Aorta (tissue), 5 donors: ENCODE results near the gene ABCA3. TPM values are rescaled to one million over a fixed set of nuclear protein-coding genes. Genes with fewer than 3 reads are reported as not detected.
A peak's percentile ranks its signal among the peaks of the same experiment; 100 is the strongest.

Experiments
- ATAC-seq: fragments of 200-7000 bp; cut with Tn5 transposase; one replicate; pipeline ENCODE4 v1.9.1; 2022; ENCODE audit warnings: moderate library complexity; ENCODE audit not compliant: low FRiP score
- DNase-seq, 2 donors: peaks; one replicate each; pipeline ENCODE4 v3.0.0-alpha.2; 2020
- H3K27ac ChIP-seq, 2 donors: one replicate each; pipeline ENCODE4 v1.5.1; 2013; ENCODE audit warnings: low read length in 2 of 2, mild to moderate bottlenecking in 2 of 2, moderate library complexity in 2 of 2, control low read depth in 1 of 2, inconsistent platforms in 1 of 2, low read depth in 1 of 2
- H3K27me3 ChIP-seq, 2 donors: one replicate each; pipeline ENCODE4 v1.6.1; 2013; ENCODE audit warnings: control low read depth in 1 of 2, low read length in 1 of 2, mild to moderate bottlenecking in 1 of 2, moderate library complexity in 1 of 2; ENCODE audit not compliant: insufficient read depth in 2 of 2, control insufficient read depth in 1 of 2
- H3K36me3 ChIP-seq, 2 donors: one replicate each; pipeline ENCODE4 v1.6.1; 2013; ENCODE audit warnings: control low read depth in 1 of 2, low read length in 1 of 2, mild to moderate bottlenecking in 1 of 2; ENCODE audit not compliant: insufficient read depth in 2 of 2, control insufficient read depth in 1 of 2
- H3K4me1 ChIP-seq, 2 donors: one replicate each; pipeline ENCODE4 v1.6.1; 2013; ENCODE audit warnings: low read length in 2 of 2, control low read depth in 1 of 2, mild to moderate bottlenecking in 1 of 2, moderate library complexity in 1 of 2; ENCODE audit not compliant: insufficient read depth in 2 of 2, control insufficient read depth in 1 of 2
- H3K4me3 ChIP-seq, 2 donors: one replicate each; pipeline ENCODE4 v1.5.1; 2013; ENCODE audit warnings: low read length in 2 of 2, control low read depth in 1 of 2, mild to moderate bottlenecking in 1 of 2
- H3K9me3 ChIP-seq: one replicate; pipeline ENCODE4 v1.6.1; 2013; ENCODE audit warnings: mild to moderate bottlenecking, low read length; ENCODE audit not compliant: control insufficient read depth
- WGBS, 2 donors: extraction: QIAGEN DNeasy Blood & Tissue Kit; methylation state at CpG; one replicate each; pipeline ENCODE4 v1.1.7; 2013; 5-methylcytosine and 5-hydroxymethylcytosine counted together
- intact Hi-C, 2 donors: fragments of 100-400 bp; cut with DNase I; formaldehyde crosslinking; loops; one replicate each; pipeline versions ENCODE4 v1.14.2 to v1.15.0; 2022
- polyA plus RNA-seq, 2 donors: library from polyadenylated mRNA; stranded (reverse); fragments of 200-250 nt; gene quantifications; one replicate each; pipeline ENCODE4 v1.2.3, GENCODE V29; 2013
- total RNA-seq, 2 donors: library from RNA; stranded (reverse); fragmentation: NEBNext Ultra II Directional; extraction: Animal tissue kit (Norgen Biotek cat#: 25700); gene quantifications; one replicate each; pipeline ENCODE4 v1.2.1, GENCODE V29; 2021
- donor health status: healthy with polysubstance abuse.
- donor health status: Bipolar disorder and iron deficiency.
- donor health status: DM: no; HTN: no; CAD: no.
- donor health status: DM: no; HTN: no; CAD: no.
- donor health status: DM: yes; HTN: yes; CAD: no.

ABCA3 gene
- total and polyA plus RNA-seq, 4 donors: 2.6 to 19.3 (median 9.7) TPM

- intact Hi-C loops: no loop called here
- H3K4me1 ChIP-seq: no peaks in the 10 kb centered on the region
- no peaks in the 10 kb centered on the region for H3K27me3 ChIP-seq
- H3K9me3 ChIP-seq: no peaks in the 10 kb centered on the region
- ATAC-seq: peak; percentile 26
- H3K27ac ChIP-seq: no peak overlapping the region
- no peak overlapping the region for H3K4me3 ChIP-seq
- 91 to 93% methylated on average over 28 to 30 of the region's 30 CpGs for WGBS, 2 donors
- DNase-seq: peak in 1 of 2 donors; percentile 41
- no peaks in the 10 kb centered on the region for H3K36me3 ChIP-seq
Measured at GRCh38 chr16:2308089-2308962, 32.2 kb downstream of the ABCA3 start.

GRCh38 chr16:2299915-2300192 lies 40.7 kb downstream of the ABCA3 start:
- ATAC-seq (no peak), DNase-seq (peak in 1 of 2 donors; percentile 20)
- Histone ChIP-seq H3K27ac (no peak overlapping the region), H3K36me3 (peaks cover 0 to 6% of the 10 kb centered on the region in 2 donors), H3K4me3 (no peak overlapping the region), H3K27me3 (no peaks in the 10 kb centered on the region), H3K4me1 (no peaks in the 10 kb centered on the region), H3K9me3 (no peaks in the 10 kb centered on the region)
- WGBS, 2 donors: 68 to 73% methylated on average over 10 of the region's 10 CpGs
- intact Hi-C loops: no loop called here

- Histone ChIP-seq H3K4me3 (no peak overlapping the region), H3K27me3 (no peaks in the 10 kb centered on the region), H3K4me1 (no peaks in the 10 kb centered on the region), H3K9me3 (no peaks in the 10 kb centered on the region), H3K36me3 (peaks cover 0 to 6% of the 10 kb centered on the region in 2 donors), H3K27ac (no peak overlapping the region)
- ATAC-seq (no peak), DNase-seq (peak in 1 of 2 donors; percentile 34)
- intact Hi-C loops: no loop called here
- WGBS, 2 donors: 79 to 80% methylated on average over 31 of the region's 31 CpGs
Measured at GRCh38 chr16:2299121-2299914, 41.2 kb downstream of the ABCA3 start.

- 84 to 90% methylated on average over 8 to 9 of the region's 9 CpGs for WGBS, 2 donors
- no peaks in the 10 kb centered on the region for H3K27me3 ChIP-seq
- H3K27ac ChIP-seq: no peak overlapping the region
- no peak overlapping the region for H3K4me3 ChIP-seq
- peaks cover 0 to 6% of the 10 kb centered on the region in 2 donors for H3K36me3 ChIP-seq
- no peak for DNase-seq
- ATAC-seq: no peak
- intact Hi-C loops: no loop called here
- no peaks in the 10 kb centered on the region for H3K9me3 ChIP-seq
- no peaks in the 10 kb centered on the region for H3K4me1 ChIP-seq
Measured at GRCh38 chr16:2298621-2299020, 41.9 kb downstream of the ABCA3 start.

- peak; percentile 19 for ATAC-seq
- H3K4me3 ChIP-seq: no peak overlapping the region
- H3K36me3 ChIP-seq: peaks cover 0 to 6% of the 10 kb centered on the region in 2 donors
- no peak for DNase-seq
- WGBS, 2 donors: 94 to 95% methylated on average over 22 of the region's 22 CpGs
- no peak overlapping the region for H3K27ac ChIP-seq
- intact Hi-C loops: no loop called here
- H3K27me3 ChIP-seq: no peaks in the 10 kb centered on the region
- H3K4me1 ChIP-seq: no peaks in the 10 kb centered on the region
- H3K9me3 ChIP-seq: no peaks in the 10 kb centered on the region
Measured at GRCh38 chr16:2297506-2297860, 43.0 kb downstream of the ABCA3 start.

- DNase-seq (peak in 1 of 2 donors; percentile 49), ATAC-seq (no peak)
- Histone ChIP-seq H3K27me3 (no peaks in the 10 kb centered on the region), H3K27ac (no peak overlapping the region), H3K4me3 (no peak overlapping the region), H3K36me3 (peaks cover 0 to 6% of the 10 kb centered on the region in 2 donors), H3K9me3 (no peaks in the 10 kb centered on the region), H3K4me1 (no peaks in the 10 kb centered on the region)
- intact Hi-C loops: no loop called here
- WGBS, 2 donors: 80% methylated on average over 23 of the region's 23 CpGs
Measured at GRCh38 chr16:2296661-2297505, 43.6 kb downstream of the ABCA3 start.

GRCh38 chr16:2295056-2295798 lies 45.3 kb downstream of the ABCA3 start:
- no peaks in the 10 kb centered on the region for H3K27me3 ChIP-seq
- WGBS, 2 donors: 89 to 91% methylated on average over 21 of the region's 21 CpGs
- intact Hi-C loops: no loop called here
- H3K36me3 ChIP-seq: peaks cover 0 to 6% of the 10 kb centered on the region in 2 donors
- ATAC-seq (peak; percentile 19), DNase-seq (no peak)
- no peaks in the 10 kb centered on the region for H3K9me3 ChIP-seq
- no peaks in the 10 kb centered on the region for H3K4me1 ChIP-seq
- no peak overlapping the region for H3K27ac ChIP-seq
- no peak overlapping the region for H3K4me3 ChIP-seq

- H3K36me3 ChIP-seq: peaks cover 0 to 8% of the 10 kb centered on the region in 2 donors
- no peak overlapping the region for H3K27ac ChIP-seq
- no peak for DNase-seq
- H3K9me3 ChIP-seq: no peaks in the 10 kb centered on the region
- no peak for ATAC-seq
- 92 to 93% methylated on average over 9 of the region's 9 CpGs for WGBS, 2 donors
- intact Hi-C loops: no loop called here
- H3K27me3 ChIP-seq: no peaks in the 10 kb centered on the region
- no peaks in the 10 kb centered on the region for H3K4me1 ChIP-seq
- no peak overlapping the region for H3K4me3 ChIP-seq
Measured at GRCh38 chr16:2292221-2292620, 48.3 kb downstream of the ABCA3 start.
